Measurements from ENCODE around the gene CYP27C1.
A peak's percentile ranks its signal among the peaks of the same experiment; 100 is the strongest.

The CYP27C1 gene

GRCh38 chr2:127199223-127199622 lies 20.9 kb downstream of the CYP27C1 start:
- 94% methylated on average over 12 of the region's 14 CpGs for WGBS (ENCODE audit: insufficient coverage)

GRCh38 chr2:127197475-127198385 lies 22.4 kb downstream of the CYP27C1 start:
- Histone ChIP-seq H3K4me1 (ENCODE audit: control extremely low read depth in 1 of 4, control insufficient read depth in 4 of 4, insufficient read depth in 4 of 4, low read length in 3 of 4) (peaks cover 0 to 4% (median 1%) of the 10 kb centered on the region in 4 experiments), H3K36me3 (ENCODE audit: control insufficient read depth in 4 of 4, insufficient read depth in 4 of 4, low read length in 3 of 4) (no peaks in the 10 kb centered on the region), H3K27ac (ENCODE audit: insufficient read depth in 1 of 2, low read depth in 1 of 2, low read length in 2 of 2, poor library complexity in 1 of 2, severe bottlenecking in 2 of 2) (no peak overlapping the region), H3K4me3 (ENCODE audit: control insufficient read depth in 1 of 7, extremely low read depth in 1 of 7, insufficient read depth in 4 of 7, low read depth in 2 of 7, low read length in 6 of 7) (peak overlapping the region in 1 of 7 experiments; percentile 47), H3K9me3 (ENCODE audit: control extremely low read depth in 1 of 5, control insufficient read depth in 4 of 5, insufficient read depth in 2 of 5, low read depth in 1 of 5, low read length in 4 of 5) (peaks cover 0 to 3% (median 0%) of the 10 kb centered on the region in 5 experiments), H3K27me3 (replicated peaks in 2 of 5; ENCODE audit: control insufficient read depth in 4 of 5, insufficient read depth in 5 of 5, low read length in 4 of 5) (no peaks in the 10 kb centered on the region)
- POLR2A ChIA-PET: no interaction called here
- DNase-seq: peak in 2 of 3 donors; percentile 61 to 81
- 51% methylated on average over 14 of the region's 19 CpGs for WGBS (ENCODE audit: insufficient coverage)
- CTCF ChIA-PET: interaction anchor here (0.6 to 1.1 kb wide), 3 partner anchors 24 to 281 kb away, joined by 3 read pairs; no protein-coding TSS in a partner anchor

More at GRCh38 chr2:127199223-127199622, 20.9 kb downstream of the CYP27C1 start:
- Histone ChIP-seq H3K9me3 (ENCODE audit: control extremely low read depth in 1 of 5, control insufficient read depth in 4 of 5, insufficient read depth in 2 of 5, low read depth in 1 of 5, low read length in 4 of 5) (peaks cover 0 to 3% (median 0%) of the 10 kb centered on the region in 5 experiments), H3K36me3 (ENCODE audit: control insufficient read depth in 4 of 4, insufficient read depth in 4 of 4, low read length in 3 of 4) (no peaks in the 10 kb centered on the region), H3K4me1 (ENCODE audit: control extremely low read depth in 1 of 4, control insufficient read depth in 4 of 4, insufficient read depth in 4 of 4, low read length in 3 of 4) (peaks cover 0 to 4% (median 1%) of the 10 kb centered on the region in 4 experiments), H3K27me3 (replicated peaks in 2 of 5; ENCODE audit: control insufficient read depth in 4 of 5, insufficient read depth in 5 of 5, low read length in 4 of 5) (no peaks in the 10 kb centered on the region), H3K27ac (ENCODE audit: insufficient read depth in 1 of 2, low read depth in 1 of 2, low read length in 2 of 2, poor library complexity in 1 of 2, severe bottlenecking in 2 of 2) (no peak overlapping the region), H3K4me3 (ENCODE audit: control insufficient read depth in 1 of 7, extremely low read depth in 1 of 7, insufficient read depth in 4 of 7, low read depth in 2 of 7, low read length in 6 of 7) (no peak overlapping the region)
- ChIA-PET POLR2A (no interaction called here), CTCF (no interaction called here)
- no peak for DNase-seq

GRCh38 chr2:127196998-127197397 lies 23.1 kb downstream of the CYP27C1 start:
- no peak overlapping the region for H3K4me3 ChIP-seq (ENCODE audit: control insufficient read depth in 1 of 7, extremely low read depth in 1 of 7, insufficient read depth in 4 of 7, low read depth in 2 of 7, low read length in 6 of 7)
- 90% methylated on average over 2 of the region's 4 CpGs for WGBS (ENCODE audit: insufficient coverage)
- ChIA-PET CTCF (interaction anchor here (0.7 to 1.1 kb wide), 2 partner anchors 23 to 84 kb away, joined by 3 read pairs; no protein-coding TSS in a partner anchor), POLR2A (no interaction called here)
- H3K4me1 ChIP-seq (ENCODE audit: control extremely low read depth in 1 of 4, control insufficient read depth in 4 of 4, insufficient read depth in 4 of 4, low read length in 3 of 4): peaks cover 0 to 4% (median 1%) of the 10 kb centered on the region in 4 experiments
- no peak overlapping the region for H3K27ac ChIP-seq (ENCODE audit: insufficient read depth in 1 of 2, low read depth in 1 of 2, low read length in 2 of 2, poor library complexity in 1 of 2, severe bottlenecking in 2 of 2)
- no peaks in the 10 kb centered on the region for H3K36me3 ChIP-seq (ENCODE audit: control insufficient read depth in 4 of 4, insufficient read depth in 4 of 4, low read length in 3 of 4)
- peaks cover 0 to 3% (median 0%) of the 10 kb centered on the region in 5 experiments for H3K9me3 ChIP-seq (ENCODE audit: control extremely low read depth in 1 of 5, control insufficient read depth in 4 of 5, insufficient read depth in 2 of 5, low read depth in 1 of 5, low read length in 4 of 5)
- no peaks in the 10 kb centered on the region for H3K27me3 ChIP-seq (replicated peaks in 2 of 5; ENCODE audit: control insufficient read depth in 4 of 5, insufficient read depth in 5 of 5, low read length in 4 of 5)
- DNase-seq: no peak

GRCh38 chr2:127196549-127196948 lies 23.6 kb downstream of the CYP27C1 start:
- CTCF ChIA-PET: no interaction called here
- peaks cover 0 to 4% (median 1%) of the 10 kb centered on the region in 4 experiments for H3K4me1 ChIP-seq (ENCODE audit: control extremely low read depth in 1 of 4, control insufficient read depth in 4 of 4, insufficient read depth in 4 of 4, low read length in 3 of 4)
- H3K27me3 ChIP-seq (replicated peaks in 2 of 5; ENCODE audit: control insufficient read depth in 4 of 5, insufficient read depth in 5 of 5, low read length in 4 of 5): no peaks in the 10 kb centered on the region
- WGBS (ENCODE audit: insufficient coverage): no CpG with 5 or more reads among the region's 2 CpGs
- H3K4me3 ChIP-seq (ENCODE audit: control insufficient read depth in 1 of 7, extremely low read depth in 1 of 7, insufficient read depth in 4 of 7, low read depth in 2 of 7, low read length in 6 of 7): no peak overlapping the region
- H3K27ac ChIP-seq (ENCODE audit: insufficient read depth in 1 of 2, low read depth in 1 of 2, low read length in 2 of 2, poor library complexity in 1 of 2, severe bottlenecking in 2 of 2): no peak overlapping the region
- peaks cover 0 to 3% (median 0%) of the 10 kb centered on the region in 5 experiments for H3K9me3 ChIP-seq (ENCODE audit: control extremely low read depth in 1 of 5, control insufficient read depth in 4 of 5, insufficient read depth in 2 of 5, low read depth in 1 of 5, low read length in 4 of 5)
- DNase-seq: no peak
- no peaks in the 10 kb centered on the region for H3K36me3 ChIP-seq (ENCODE audit: control insufficient read depth in 4 of 4, insufficient read depth in 4 of 4, low read length in 3 of 4)
- POLR2A ChIA-PET: no interaction called here

- Histone ChIP-seq H3K27me3 (replicated peaks in 2 of 5; ENCODE audit: control insufficient read depth in 4 of 5, insufficient read depth in 5 of 5, low read length in 4 of 5) (no peaks in the 10 kb centered on the region), H3K9me3 (ENCODE audit: control extremely low read depth in 1 of 5, control insufficient read depth in 4 of 5, insufficient read depth in 2 of 5, low read depth in 1 of 5, low read length in 4 of 5) (peaks cover 0 to 3% (median 0%) of the 10 kb centered on the region in 5 experiments), H3K4me1 (ENCODE audit: control extremely low read depth in 1 of 4, control insufficient read depth in 4 of 4, insufficient read depth in 4 of 4, low read length in 3 of 4) (peaks cover 0 to 4% (median 1%) of the 10 kb centered on the region in 4 experiments), H3K27ac (ENCODE audit: insufficient read depth in 1 of 2, low read depth in 1 of 2, low read length in 2 of 2, poor library complexity in 1 of 2, severe bottlenecking in 2 of 2) (no peak overlapping the region), H3K4me3 (ENCODE audit: control insufficient read depth in 1 of 7, extremely low read depth in 1 of 7, insufficient read depth in 4 of 7, low read depth in 2 of 7, low read length in 6 of 7) (no peak overlapping the region), H3K36me3 (ENCODE audit: control insufficient read depth in 4 of 4, insufficient read depth in 4 of 4, low read length in 3 of 4) (no peaks in the 10 kb centered on the region)
- CTCF ChIA-PET: interaction anchor here (1.0 kb wide), 1 partner anchor 21 kb away, joined by 4 read pairs; no protein-coding TSS in a partner anchor
- no peak for DNase-seq
- POLR2A ChIA-PET: no interaction called here
- WGBS (ENCODE audit: insufficient coverage): 98% methylated on average over 15 of the region's 18 CpGs
Observed at GRCh38 chr2:127195140-127196074, 24.7 kb downstream of the CYP27C1 start.

- H3K4me1 ChIP-seq (ENCODE audit: control extremely low read depth in 1 of 4, control insufficient read depth in 4 of 4, insufficient read depth in 4 of 4, low read length in 3 of 4): peaks cover 0 to 4% (median 1%) of the 10 kb centered on the region in 4 experiments
- H3K9me3 ChIP-seq (ENCODE audit: control extremely low read depth in 1 of 5, control insufficient read depth in 4 of 5, insufficient read depth in 2 of 5, low read depth in 1 of 5, low read length in 4 of 5): peaks cover 0 to 3% (median 0%) of the 10 kb centered on the region in 5 experiments
- no peak overlapping the region for H3K27ac ChIP-seq (ENCODE audit: insufficient read depth in 1 of 2, low read depth in 1 of 2, low read length in 2 of 2, poor library complexity in 1 of 2, severe bottlenecking in 2 of 2)
- DNase-seq: no peak
- no peak overlapping the region for H3K4me3 ChIP-seq (ENCODE audit: control insufficient read depth in 1 of 7, extremely low read depth in 1 of 7, insufficient read depth in 4 of 7, low read depth in 2 of 7, low read length in 6 of 7)
- WGBS (ENCODE audit: insufficient coverage): 94% methylated on average over 6 of the region's 6 CpGs
- CTCF ChIA-PET: no interaction called here
- H3K27me3 ChIP-seq (replicated peaks in 2 of 5; ENCODE audit: control insufficient read depth in 4 of 5, insufficient read depth in 5 of 5, low read length in 4 of 5): no peaks in the 10 kb centered on the region
- H3K36me3 ChIP-seq (ENCODE audit: control insufficient read depth in 4 of 4, insufficient read depth in 4 of 4, low read length in 3 of 4): no peaks in the 10 kb centered on the region
- POLR2A ChIA-PET: no interaction called here
Observed at GRCh38 chr2:127194447-127194846, 25.7 kb downstream of the CYP27C1 start.
